Activated naive CD4-positive, alpha-beta T cell treated with anti-CD3 and anti-CD28 coated beads, Interleukin-2, amount 50 U/mL, for 72 hours (primary cell): ENCODE measurements around the gene PACRG. TPM values are rescaled to one million over a fixed set of nuclear protein-coding genes. Genes with fewer than 3 reads are reported as not detected.

Experiments used
- ATAC-seq, 2 donors: fragments of 150-1000 bp; cut with Tn5 transposase; 2 replicates each; pipeline ENCODE4 v1.10.0; 2021; ENCODE audit warnings: mild to moderate bottlenecking in 2 of 2, moderate library complexity in 2 of 2
- DNase-seq, 2 donors: peaks; one replicate each; pipeline ENCODE4 v3.0.0; 2021 to 2022; ENCODE audit warnings: low spot score in 2 of 2
- H3K27ac Mint-ChIP-seq, 2 donors: one replicate each; pipeline ENCODE4 v1.8.0; 2022; ENCODE audit warnings: mild to moderate bottlenecking in 2 of 2, mixed read lengths in 2 of 2
- H3K36me3 Mint-ChIP-seq, 2 donors: one replicate each; pipeline ENCODE4 v1.8.0; 2022; ENCODE audit warnings: mixed read lengths in 2 of 2
- H3K9me3 Mint-ChIP-seq, 2 donors: one replicate each; pipeline ENCODE4 v1.8.0; 2022; ENCODE audit warnings: mixed read lengths in 2 of 2
- total RNA-seq, 2 donors: library from RNA; stranded (reverse); gene quantifications; one replicate each; pipeline ENCODE4 v1.2.3, GENCODE V29; 2022

The PACRG gene
- total RNA-seq, 2 donors from 2014 or later, result 0.43 TPM; not detected in 1

DNA sequence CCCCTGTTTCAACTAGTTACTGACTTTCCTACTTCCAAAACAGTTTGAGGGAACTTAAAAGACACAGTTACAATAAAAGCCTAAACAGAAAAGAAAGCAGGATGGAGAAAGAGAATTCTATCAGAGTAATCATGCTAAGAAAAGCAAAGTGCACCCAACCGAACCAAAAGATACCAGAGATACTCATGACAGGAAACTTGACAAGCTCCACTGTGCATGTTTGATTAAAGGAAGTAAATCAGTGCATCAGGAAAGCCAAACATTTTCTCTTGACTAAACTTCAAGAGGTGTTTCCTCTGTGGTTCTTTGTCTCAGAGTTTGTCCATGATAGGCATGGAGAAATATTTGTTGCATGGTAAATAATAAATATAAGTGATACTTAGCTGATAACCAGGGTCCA is 138.9 kb downstream of the PACRG start:
- no peak for DNase-seq
- H3K36me3 Mint-ChIP-seq, result no peaks in the 10 kb centered on the region
- no peaks in the 10 kb centered on the region for H3K9me3 Mint-ChIP-seq
- ATAC-seq, result no peak
- H3K27ac Mint-ChIP-seq, result no peak overlapping the region

DNA sequence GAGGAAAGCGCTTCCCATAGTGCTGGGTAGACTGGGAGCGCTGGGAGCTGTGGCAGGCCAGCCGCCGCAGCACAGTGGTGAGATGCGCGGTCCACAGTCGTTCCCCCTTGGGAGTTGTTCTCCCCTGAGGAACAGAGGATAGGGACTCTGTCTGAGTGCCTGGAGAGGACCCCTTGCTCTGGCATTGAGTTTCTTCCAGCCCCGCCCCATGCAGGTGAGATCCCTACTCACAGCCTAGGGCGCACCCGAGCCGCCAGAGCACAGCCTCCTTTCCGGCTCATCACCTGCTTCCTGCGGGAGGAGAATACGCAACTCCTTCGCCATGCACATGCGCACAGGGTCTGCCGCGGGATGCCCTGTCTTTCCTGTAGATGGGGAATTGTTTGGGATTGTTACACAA is 140.6 kb downstream of the PACRG start:
- no peak for DNase-seq
- Mint-ChIP-seq H3K36me3 (no peaks in the 10 kb centered on the region), H3K27ac (no peak overlapping the region), H3K9me3 (no peaks in the 10 kb centered on the region)
- ATAC-seq, result no peak

DNA sequence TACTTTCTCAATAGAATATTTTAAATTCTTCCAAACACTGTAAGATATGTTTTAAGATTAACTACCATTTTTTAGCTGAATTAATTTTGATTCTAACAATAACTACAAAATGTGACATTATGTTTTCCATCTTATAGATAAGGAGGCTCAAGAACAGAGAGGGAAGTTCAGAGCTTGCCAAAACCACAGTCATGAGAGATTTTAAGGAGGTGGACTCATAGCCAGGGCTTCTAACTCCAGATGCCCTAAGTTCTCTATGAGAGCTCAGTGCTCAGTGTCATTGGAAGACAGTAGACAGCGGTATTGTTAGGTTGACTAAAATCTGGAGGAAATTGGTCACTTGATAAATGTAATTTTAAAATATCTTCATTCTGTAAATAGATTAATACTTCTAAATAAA is 144.2 kb downstream of the PACRG start:
- H3K9me3 Mint-ChIP-seq, result no peaks in the 10 kb centered on the region
- DNase-seq (no peak), ATAC-seq (no peak)
- H3K27ac Mint-ChIP-seq, result no peak overlapping the region
- H3K36me3 Mint-ChIP-seq, result no peaks in the 10 kb centered on the region

DNA sequence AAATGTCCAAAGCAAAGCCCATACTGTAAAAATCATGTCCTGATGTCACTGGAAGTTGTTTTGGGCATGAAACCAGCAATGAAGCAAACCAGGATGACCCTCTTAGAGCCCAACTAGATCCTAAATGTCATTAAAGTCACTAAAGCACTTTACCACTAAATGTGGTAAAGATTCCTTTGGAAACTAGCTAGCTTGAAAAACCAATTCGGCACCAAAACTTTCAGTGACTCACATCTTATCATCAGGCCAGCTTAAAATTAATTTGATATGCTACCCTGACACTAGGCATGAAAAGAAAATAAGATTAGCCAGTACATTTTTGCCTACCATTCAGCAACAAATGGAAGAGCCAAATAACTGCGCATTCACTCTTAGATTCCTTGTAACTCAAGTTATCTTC is 145.8 kb downstream of the PACRG start:
- no peak for ATAC-seq
- Mint-ChIP-seq H3K9me3 (no peaks in the 10 kb centered on the region), H3K27ac (no peak overlapping the region), H3K36me3 (no peaks in the 10 kb centered on the region)
- DNase-seq, result no peak

DNA sequence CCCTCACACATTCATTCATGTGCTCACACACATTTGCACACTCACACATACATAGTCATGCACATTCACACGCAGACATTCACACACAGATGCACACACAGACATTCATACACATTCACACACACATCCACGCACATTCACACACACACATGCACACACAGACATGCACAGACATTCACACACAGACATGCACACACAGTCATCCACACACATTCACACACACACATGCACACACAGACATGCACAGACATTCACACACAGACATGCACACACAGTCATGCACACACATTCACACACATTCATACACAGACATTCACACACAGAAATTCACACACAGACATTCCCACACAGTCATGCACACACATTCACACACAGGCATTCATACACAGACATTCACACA is 147.3 kb downstream of the PACRG start:
- H3K27ac Mint-ChIP-seq, result no peak overlapping the region
- H3K9me3 Mint-ChIP-seq, result no peaks in the 10 kb centered on the region
- no peak for DNase-seq
- ATAC-seq, result no peak
- H3K36me3 Mint-ChIP-seq, result no peaks in the 10 kb centered on the region

DNA sequence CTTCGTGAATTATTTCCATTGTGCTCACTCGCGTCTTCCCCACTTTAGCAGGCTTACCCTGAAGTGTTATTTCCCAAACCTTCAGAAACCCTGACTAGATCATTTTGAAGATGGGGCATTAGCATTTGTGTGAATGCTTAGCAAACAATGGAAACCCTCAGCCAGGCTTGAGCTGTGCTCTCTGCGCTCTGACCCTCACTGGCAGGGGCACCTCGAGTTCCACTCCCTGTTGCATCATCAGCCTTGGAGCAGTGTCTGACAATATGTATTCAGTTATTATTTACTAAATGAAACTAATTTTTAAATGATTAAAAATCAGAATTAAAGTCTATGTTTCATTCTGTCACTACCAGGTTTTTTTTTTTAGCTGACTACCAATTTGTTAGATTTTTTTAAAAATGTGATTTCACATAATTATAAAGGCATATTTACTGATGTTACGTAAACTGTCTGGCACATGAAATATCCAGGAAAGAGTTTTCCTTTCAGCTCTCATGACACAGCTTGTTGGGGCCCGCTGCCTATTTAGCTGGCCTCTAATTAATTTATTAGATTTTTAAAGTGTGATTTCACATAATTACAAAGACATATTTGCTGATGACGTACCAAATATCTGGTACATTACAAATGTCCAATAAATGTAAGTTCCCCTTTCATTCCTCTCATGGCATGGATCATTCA is 155.2 kb downstream of the PACRG start:
- ATAC-seq, result no peak
- peaks cover 0 to 7% of the 10 kb centered on the region in 2 donors for H3K36me3 Mint-ChIP-seq

DNA sequence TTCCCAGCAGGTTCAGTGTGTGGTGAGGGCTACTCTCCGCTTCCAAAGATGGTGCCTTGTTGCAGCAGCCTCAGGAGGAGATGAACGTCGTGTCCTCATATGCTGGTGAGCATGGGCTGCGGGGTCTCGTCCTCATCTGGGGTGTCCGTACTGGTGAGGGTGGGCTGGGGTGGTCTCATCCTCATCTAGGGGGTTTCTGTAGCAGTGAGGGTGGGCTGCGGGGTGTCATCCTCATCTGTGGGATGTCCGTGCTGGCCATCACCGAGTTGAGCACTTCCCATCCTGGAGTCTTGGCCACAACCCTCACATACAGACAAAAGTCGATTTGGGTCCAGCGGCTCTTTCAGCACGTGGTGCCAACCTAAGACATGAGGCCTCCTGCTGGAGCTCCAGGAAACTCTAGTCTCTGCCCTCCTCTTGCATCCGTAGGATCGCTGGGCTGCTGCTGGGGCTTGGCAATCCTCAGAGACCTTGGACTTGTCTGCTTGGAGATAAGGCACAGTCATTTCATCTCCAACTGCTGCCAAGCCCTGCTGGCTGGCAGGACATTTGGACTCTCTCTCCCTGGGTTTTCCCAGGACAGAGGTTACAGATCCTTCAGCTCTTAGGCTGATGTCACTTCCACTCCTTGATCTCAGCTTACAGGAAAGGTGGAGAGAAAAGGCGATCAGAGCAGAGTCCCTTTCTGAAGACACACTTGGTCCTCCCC is 160.4 kb downstream of the PACRG start:
- Mint-ChIP-seq H3K27ac (no peak overlapping the region), H3K9me3 (no peaks in the 10 kb centered on the region), H3K36me3 (no peaks in the 10 kb centered on the region)
- DNase-seq (no peak), ATAC-seq (no peak)

More for the DNA sequence above, 155.2 kb downstream of the PACRG start:
- no peak for DNase-seq
- no peak overlapping the region for H3K27ac Mint-ChIP-seq
- H3K9me3 Mint-ChIP-seq, result no peaks in the 10 kb centered on the region

DNA sequence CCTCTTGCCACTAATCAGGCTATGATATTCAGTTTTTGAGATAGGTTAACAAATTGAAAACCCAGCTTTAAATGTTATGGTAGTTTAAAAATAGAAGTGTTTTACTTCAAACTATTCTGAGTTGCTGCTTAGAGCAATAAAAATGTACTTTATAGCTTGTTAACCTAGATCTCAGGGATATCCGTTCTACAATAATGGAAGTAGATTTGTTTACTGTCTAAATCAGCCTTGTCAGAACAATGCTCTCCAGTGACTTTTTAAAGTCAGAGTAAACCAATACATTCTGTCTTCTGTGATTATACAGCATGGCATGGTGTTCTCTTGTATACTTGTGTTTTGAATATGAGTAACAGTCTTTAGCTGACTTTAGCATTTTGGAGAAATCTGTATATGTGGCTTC is 161.5 kb downstream of the PACRG start:
- no peaks in the 10 kb centered on the region for H3K9me3 Mint-ChIP-seq
- DNase-seq, result no peak
- no peaks in the 10 kb centered on the region for H3K36me3 Mint-ChIP-seq
- ATAC-seq, result no peak
- no peak overlapping the region for H3K27ac Mint-ChIP-seq

DNA sequence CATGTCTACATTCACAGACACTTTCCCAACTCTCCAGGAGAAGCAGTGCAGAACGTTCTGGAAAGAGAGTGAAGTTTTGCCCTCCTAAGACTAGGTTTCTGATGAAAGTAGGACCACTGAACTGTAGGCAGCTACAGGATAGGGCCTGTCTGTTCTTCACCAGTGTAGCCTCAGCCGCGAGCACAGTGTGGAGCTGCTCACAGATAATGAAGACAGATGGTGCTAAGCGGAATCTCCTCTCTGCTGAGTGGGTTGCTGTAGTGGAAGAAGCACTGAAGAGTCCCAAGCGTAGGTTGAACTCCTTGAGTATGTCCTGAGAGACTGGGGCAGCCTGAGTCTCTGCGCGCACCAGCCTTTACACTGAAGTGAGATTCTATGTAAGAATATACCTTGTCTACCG is 170.2 kb downstream of the PACRG start:
- peaks cover 0 to 4% of the 10 kb centered on the region in 2 donors for H3K9me3 Mint-ChIP-seq

DNA sequence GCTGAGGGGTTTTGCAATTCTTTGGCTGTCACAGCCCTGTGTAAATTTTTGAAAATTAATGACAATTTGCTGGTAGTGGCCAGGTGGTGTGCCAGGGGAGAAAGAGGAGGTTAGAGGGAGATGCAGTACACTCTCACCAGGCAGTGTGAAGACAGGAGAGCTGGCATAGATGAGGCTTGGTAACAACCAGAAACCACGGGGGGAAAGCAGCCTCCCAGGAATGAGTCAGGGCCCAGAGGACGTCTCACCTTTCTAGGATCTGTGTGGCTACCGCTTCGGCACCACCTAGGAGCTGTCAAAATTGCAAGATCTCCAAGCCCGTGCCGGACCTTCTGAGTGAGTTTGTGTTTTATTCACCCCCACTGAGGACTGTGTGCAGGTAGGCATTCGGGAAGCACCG is 171.4 kb downstream of the PACRG start:
- peaks cover 0 to 4% of the 10 kb centered on the region in 2 donors for H3K9me3 Mint-ChIP-seq

More for the DNA sequence above, 170.2 kb downstream of the PACRG start:
- DNase-seq, result no peak
- Mint-ChIP-seq H3K27ac (no peak overlapping the region), H3K36me3 (no peaks in the 10 kb centered on the region)
- no peak for ATAC-seq

DNA sequence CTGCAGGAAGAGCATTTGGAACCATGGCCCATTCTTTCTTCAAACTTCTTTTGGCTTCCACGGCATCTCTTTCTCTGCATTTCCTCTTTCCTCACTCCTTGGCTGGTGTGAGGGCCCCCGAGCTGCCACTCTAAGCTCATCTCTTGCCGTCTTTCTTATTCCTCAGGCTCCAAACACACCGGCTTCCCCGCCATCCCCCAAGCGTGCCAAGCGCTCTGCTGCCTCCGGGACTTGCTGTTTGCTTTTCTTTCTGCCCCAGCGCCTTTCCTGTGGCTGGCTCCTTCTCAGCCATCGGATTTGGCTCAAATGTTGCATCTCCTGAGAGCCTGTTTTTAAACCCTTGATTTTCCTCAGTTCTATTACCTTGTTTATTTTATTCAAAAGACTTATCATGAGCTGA is 172.7 kb downstream of the PACRG start:
- ATAC-seq (no peak), DNase-seq (no peak)
- H3K36me3 Mint-ChIP-seq, result no peaks in the 10 kb centered on the region
- H3K27ac Mint-ChIP-seq, result no peak overlapping the region
- peaks cover 0 to 4% of the 10 kb centered on the region in 2 donors for H3K9me3 Mint-ChIP-seq

More for the DNA sequence above, 171.4 kb downstream of the PACRG start:
- no peak overlapping the region for H3K27ac Mint-ChIP-seq
- no peak for DNase-seq
- no peak for ATAC-seq
- H3K36me3 Mint-ChIP-seq, result no peaks in the 10 kb centered on the region

DNA sequence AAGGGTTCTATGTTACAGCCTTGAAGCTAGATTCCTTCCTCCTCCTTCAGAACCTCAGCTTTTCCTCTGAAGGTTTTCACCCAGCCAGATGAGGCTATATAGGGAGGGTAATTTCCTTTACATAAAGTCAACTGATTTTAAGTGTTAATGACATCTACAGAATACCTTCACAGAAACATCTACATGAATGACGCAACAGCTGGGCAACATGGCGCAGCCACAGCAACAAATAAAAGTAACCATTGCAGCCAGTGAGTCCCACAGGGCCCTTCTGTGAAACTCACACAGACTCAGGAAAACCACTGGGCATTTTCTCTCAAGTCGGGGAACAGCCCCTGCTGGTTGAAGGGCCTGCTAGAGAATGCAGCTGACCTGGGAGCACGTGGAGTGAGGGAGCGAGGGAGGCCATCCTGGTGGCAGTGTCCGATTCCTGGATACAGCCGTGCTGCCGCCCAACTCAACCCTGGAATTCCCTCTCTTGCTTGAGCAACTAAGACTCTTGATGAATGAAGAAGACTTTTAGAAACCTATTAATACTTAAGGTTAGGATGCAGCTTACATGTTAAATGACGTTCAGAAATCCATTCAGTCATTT is 176.4 kb downstream of the PACRG start:
- Mint-ChIP-seq H3K9me3 (peaks cover 0 to 4% of the 10 kb centered on the region in 2 donors), H3K27ac (no peak overlapping the region), H3K36me3 (no peaks in the 10 kb centered on the region)
- no peak for DNase-seq
- no peak for ATAC-seq

DNA sequence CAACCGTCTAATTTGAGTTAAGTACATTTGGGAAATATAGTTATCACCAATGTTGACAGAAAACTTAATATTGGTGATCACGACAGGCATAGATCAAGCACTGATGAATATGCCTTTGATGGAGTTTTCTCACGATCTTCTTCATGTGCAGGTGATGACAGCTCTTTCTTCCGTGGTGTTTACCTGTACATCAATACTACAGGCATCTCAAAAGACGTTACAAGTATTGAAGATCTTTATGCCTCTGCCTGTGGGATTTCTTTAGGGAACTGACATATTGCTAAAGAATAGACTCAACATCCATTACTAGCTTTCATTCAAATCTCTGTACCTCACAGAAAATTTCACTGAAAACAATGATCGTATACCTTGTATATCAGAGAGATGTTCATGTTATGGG is 178.7 kb downstream of the PACRG start:
- no peak for ATAC-seq
- H3K36me3 Mint-ChIP-seq, result no peaks in the 10 kb centered on the region
- no peak overlapping the region for H3K27ac Mint-ChIP-seq
- no peak for DNase-seq
- no peaks in the 10 kb centered on the region for H3K9me3 Mint-ChIP-seq

DNA sequence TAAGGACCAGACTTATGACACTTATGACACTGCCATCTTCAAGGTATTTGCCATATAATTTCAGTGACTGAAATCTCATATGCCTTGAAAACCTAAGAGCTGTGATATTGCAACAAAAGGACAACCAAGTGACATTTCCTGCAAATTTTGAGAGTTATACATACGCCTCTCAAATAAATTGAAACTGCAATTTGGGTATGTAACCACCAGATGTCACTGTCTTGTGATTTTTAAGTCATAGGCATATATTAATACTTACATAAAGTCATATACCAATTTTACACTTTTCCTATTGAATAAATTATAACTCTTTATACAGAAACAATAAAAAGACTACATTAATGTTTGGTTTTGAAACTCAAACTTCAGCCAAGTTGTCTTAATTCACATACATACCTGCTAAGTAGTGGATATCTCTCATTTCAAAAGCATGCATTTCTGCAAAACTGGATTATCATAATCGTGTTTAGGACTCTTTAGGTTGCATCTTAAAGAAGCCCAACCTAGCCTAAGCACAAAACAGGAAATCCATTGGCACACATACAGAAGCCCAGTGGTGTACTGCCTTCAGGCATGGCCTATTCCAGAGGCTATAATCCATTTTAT is 180.2 kb downstream of the PACRG start:
- DNase-seq, result no peak
- no peaks in the 10 kb centered on the region for H3K9me3 Mint-ChIP-seq
- ATAC-seq, result no peak
- H3K36me3 Mint-ChIP-seq, result no peaks in the 10 kb centered on the region
- H3K27ac Mint-ChIP-seq, result no peak overlapping the region

DNA sequence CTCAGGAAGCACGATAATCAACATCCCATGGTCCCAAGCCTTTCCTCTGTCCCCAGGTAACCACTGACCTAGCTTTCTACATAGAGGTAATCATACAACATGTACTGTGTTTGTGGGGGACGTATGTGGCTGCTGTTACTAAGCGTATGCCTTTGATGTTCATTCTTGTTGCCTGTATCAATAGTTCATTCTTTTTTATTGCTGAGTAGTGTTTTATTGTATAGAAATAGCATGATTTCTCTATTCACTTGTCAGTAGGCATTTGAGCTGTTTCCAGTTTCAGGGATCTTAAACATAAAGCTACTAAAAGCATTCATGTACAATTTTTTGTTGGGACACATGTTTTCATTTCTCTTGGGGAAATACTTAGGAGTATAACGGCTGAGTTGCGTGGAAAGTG is 185.4 kb downstream of the PACRG start:
- peaks cover 0 to 8% of the 10 kb centered on the region in 2 donors for H3K9me3 Mint-ChIP-seq
- H3K36me3 Mint-ChIP-seq, result no peaks in the 10 kb centered on the region
- ATAC-seq (no peak), DNase-seq (no peak)
- no peak overlapping the region for H3K27ac Mint-ChIP-seq

DNA sequence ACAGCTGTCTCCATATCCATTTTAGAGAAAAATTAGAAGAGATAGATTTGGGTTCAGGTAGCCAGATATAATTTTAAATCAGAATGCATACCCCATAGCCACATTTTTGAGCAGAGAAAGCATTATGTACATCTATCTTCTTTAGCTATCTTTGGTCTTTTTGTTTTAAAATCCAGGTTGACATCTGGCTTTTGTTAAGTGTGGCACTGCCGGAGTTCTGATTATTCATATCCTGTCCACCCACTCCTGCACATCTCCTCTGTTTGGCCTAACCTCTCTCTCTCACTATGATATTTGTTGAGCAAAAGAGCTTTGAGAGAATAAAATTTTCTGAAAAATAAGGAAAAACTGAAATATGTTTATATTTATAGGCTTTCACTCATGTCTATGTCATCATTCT is 189.7 kb downstream of the PACRG start:
- Mint-ChIP-seq H3K36me3 (no peaks in the 10 kb centered on the region), H3K27ac (no peak overlapping the region)

DNA sequence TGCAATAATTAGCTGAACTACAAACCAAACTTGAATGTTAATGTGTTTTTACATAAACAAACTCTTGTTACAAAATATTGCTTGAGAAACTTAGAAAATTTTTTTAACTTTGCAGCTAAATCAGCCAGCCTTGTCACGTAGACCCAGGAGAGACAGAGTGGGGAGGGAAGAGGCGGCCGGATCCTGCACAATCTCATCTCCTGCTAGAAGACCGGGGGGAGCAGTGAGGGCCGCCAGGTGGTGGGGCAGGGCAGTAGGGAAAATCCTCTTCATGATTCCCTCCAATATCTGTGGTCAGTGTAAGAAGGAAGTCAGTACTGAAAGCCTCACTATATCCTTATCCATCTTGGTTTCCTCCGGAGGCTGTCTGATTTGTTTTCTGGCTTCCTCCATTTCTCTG is 193.3 kb downstream of the PACRG start:
- Mint-ChIP-seq H3K27ac (no peak overlapping the region), H3K9me3 (peaks cover 18 to 31% of the 10 kb centered on the region in 2 donors), H3K36me3 (peaks cover 0 to 8% of the 10 kb centered on the region in 2 donors)
- ATAC-seq (no peak), DNase-seq (no peak)

More for the DNA sequence above, 189.7 kb downstream of the PACRG start:
- no peak for DNase-seq
- no peak for ATAC-seq
- peaks cover 0 to 8% of the 10 kb centered on the region in 2 donors for H3K9me3 Mint-ChIP-seq
